Fibroblast of lung (primary cell): ENCODE results near the gene COL2A1.

Source experiments
- EZH2 ChIP-seq: IDR thresholded peaks from 2 replicates; pipeline ENCODE4 v1.5.1; 2012; ENCODE audit warnings: low read length, control low read depth, mild to moderate bottlenecking; ENCODE audit errors: missing control alignments
- TF ChIP-seq, protein P1 (sequence below), 2 donors: IDR thresholded peaks in 1 of 2; conservative IDR thresholded peaks in 1 of 2; 1 replicate in 1 of 2; 2 replicates in 1 of 2; pipeline ENCODE4 v1.5.1; 2011 to 2012; ENCODE audit warnings: low read length in 2 of 2, control low read depth in 1 of 2, inconsistent platforms in 1 of 2, low read depth in 1 of 2, mild to moderate bottlenecking in 1 of 2

DNA sequence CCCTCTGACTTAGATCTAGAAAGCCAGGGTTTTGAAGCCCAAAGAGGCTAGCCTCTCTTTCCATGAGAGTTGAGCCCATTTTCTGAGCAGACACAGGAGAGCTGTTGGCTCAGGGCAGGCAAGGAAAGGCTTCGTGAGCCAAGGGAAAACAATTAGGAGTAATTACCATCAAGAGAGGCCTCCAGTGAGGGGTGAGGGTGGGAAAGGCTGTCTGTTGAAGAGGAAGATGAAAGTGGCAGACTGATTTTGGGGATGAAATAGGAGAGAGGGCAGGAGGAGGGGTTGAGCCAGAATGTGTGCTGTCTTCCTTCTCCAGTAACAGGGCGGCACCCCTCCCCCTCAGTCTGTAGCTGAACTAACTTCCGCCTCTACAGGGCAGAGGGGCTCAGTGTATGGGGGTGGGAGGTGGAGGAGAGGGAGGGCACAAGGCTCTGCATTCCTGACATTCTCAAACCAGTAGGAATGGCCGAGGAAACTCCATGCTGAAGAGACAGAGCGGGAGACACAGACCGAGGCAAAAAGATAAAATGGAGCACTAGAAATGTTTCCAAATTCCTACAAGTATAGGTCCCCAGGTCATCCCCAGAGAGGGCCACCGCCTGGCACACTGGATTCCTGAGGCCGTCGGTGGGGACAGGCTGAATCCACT lies 33.1 kb upstream of the COL2A1 start:
- TF ChIP-seq, protein P1, sequence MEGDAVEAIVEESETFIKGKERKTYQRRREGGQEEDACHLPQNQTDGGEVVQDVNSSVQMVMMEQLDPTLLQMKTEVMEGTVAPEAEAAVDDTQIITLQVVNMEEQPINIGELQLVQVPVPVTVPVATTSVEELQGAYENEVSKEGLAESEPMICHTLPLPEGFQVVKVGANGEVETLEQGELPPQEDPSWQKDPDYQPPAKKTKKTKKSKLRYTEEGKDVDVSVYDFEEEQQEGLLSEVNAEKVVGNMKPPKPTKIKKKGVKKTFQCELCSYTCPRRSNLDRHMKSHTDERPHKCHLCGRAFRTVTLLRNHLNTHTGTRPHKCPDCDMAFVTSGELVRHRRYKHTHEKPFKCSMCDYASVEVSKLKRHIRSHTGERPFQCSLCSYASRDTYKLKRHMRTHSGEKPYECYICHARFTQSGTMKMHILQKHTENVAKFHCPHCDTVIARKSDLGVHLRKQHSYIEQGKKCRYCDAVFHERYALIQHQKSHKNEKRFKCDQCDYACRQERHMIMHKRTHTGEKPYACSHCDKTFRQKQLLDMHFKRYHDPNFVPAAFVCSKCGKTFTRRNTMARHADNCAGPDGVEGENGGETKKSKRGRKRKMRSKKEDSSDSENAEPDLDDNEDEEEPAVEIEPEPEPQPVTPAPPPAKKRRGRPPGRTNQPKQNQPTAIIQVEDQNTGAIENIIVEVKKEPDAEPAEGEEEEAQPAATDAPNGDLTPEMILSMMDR (conservative IDR thresholded peaks at IDR 0.05 in 1 of 2, IDR thresholded peaks at IDR 0.05 in 1 of 2; ENCODE audit: low read depth in 1 of 2, low read length in 2 of 2), result no peak
- TF ChIP-seq EZH2, result no peak
